HepG2 (cell line): ENCODE results near the gene STIMATE. TPM values are rescaled to one million over a fixed set of nuclear protein-coding genes. Genes with fewer than 3 reads are reported as not detected.

ENCODE experiments used
- ATAC-seq: fragments of 200-7000 bp; cut with Tn5 transposase; 3 replicates; pipeline ENCODE4 v1.9.1; 2020; ENCODE audit warnings: mild to moderate bottlenecking, moderate library complexity
- BruUV-seq: library from RNA; stranded (reverse); fragments of 400-500 nt; replicated peaks from 2 replicates; lab custom pipeline; 2021; lab: Mats Ljungman, UMichigan
- CTCF ChIA-PET: fragments of 300-600 bp; formaldehyde crosslinking; extraction: SDS; loops from one replicate; lab custom pipeline; 2021; ENCODE audit warnings: low total read pairs, inconsistent platforms, low intra/inter-chr PET ratio; lab: Yijun Ruan, JAX
- POLR2A ChIA-PET: fragments of 350-600 bp; sonication (Branson Sonifier 250); formaldehyde crosslinking; loops from one replicate; lab custom pipeline; 2020; ENCODE audit warnings: antibody characterized with exemption, inconsistent platforms; lab: Yijun Ruan, JAX
- DNase-seq: peaks from one replicate; pipeline ENCODE4 v3.0.0-alpha.2; 2015; ENCODE audit warnings: low spot score
- FAIRE-seq: peaks from 3 replicates; lab custom pipeline; 2011; peaks lifted over from hg19 to GRCh38; lab: Jason Lieb, UNC
- H2AFZ ChIP-seq: one replicate; pipeline ENCODE4 v1.6.1; 2011; ENCODE audit warnings: low read length, inconsistent platforms
- H3K27ac ChIP-seq: fragments of 300-600 bp; 3 replicates; pipeline ENCODE4 v1.8.0; 2011; ENCODE audit warnings: mixed run types, mild to moderate bottlenecking, mixed read lengths, low read length, inconsistent platforms; ENCODE audit not compliant: insufficient read depth; ENCODE audit errors: extremely low read length
- H3K27me3 ChIP-seq, 2 experiments: fragments of 200-600 bp in 1 of 2; 2 replicates in 1 of 2; 3 replicates in 1 of 2; pipeline versions ENCODE4 v1.6.0 to v1.8.0; 2011; ENCODE audit warnings: low read length in 2 of 2, mild to moderate bottlenecking in 2 of 2, moderate library complexity in 2 of 2, inconsistent platforms in 1 of 2; ENCODE audit not compliant: insufficient read depth in 2 of 2, control insufficient read depth in 1 of 2
- H3K36me3 ChIP-seq, 2 experiments: fragments of 200-600 bp in 1 of 2; replicated peaks in 1 of 2; 2 replicates in 1 of 2; 3 replicates in 1 of 2; pipeline versions ENCODE4 v1.5.1 to v1.8.0; 2011; ENCODE audit warnings: low read length in 2 of 2, inconsistent platforms in 1 of 2; ENCODE audit not compliant: insufficient read depth in 2 of 2, control insufficient read depth in 1 of 2
- H3K4me1 ChIP-seq: 2 replicates; pipeline ENCODE4 v1.5.1; 2012; ENCODE audit warnings: low read length, inconsistent platforms; ENCODE audit not compliant: insufficient read depth
- H3K4me2 ChIP-seq: 2 replicates; pipeline ENCODE4 v1.6.0; 2011; ENCODE audit warnings: low read depth, low read length, inconsistent platforms
- H3K4me3 ChIP-seq, 3 experiments: fragments of 200-600 bp in 1 of 3; sonication (generic), shearing (Covaris generic) in 1 of 3; replicated peaks in 1 of 3; 2 replicates each; pipeline ENCODE4 v1.5.1; 2011 to 2016; ENCODE audit warnings: low read length in 3 of 3, inconsistent platforms in 2 of 3, low read depth in 2 of 3, mild to moderate bottlenecking in 2 of 3, control low read depth in 1 of 3, mixed read lengths in 1 of 3; ENCODE audit not compliant: insufficient read depth in 1 of 3
- H3K79me2 ChIP-seq: one replicate; pipeline ENCODE4 v1.6.1; 2011; ENCODE audit warnings: low read length, inconsistent platforms; ENCODE audit not compliant: insufficient read depth
- H3K9ac ChIP-seq: 2 replicates; pipeline ENCODE4 v1.6.0; 2011; ENCODE audit warnings: mild to moderate bottlenecking, low read depth, low read length, inconsistent platforms; ENCODE audit not compliant: insufficient read depth
- H3K9me3 ChIP-seq: 2 replicates; pipeline ENCODE4 v1.5.1; 2012; ENCODE audit warnings: mild to moderate bottlenecking, low read length
- H4K20me1 ChIP-seq: 2 replicates; pipeline ENCODE4 v1.6.0; 2011; ENCODE audit warnings: inconsistent platforms, mild to moderate bottlenecking, low read length, moderate library complexity; ENCODE audit not compliant: insufficient read depth
- ARID5B ChIP-seq: IDR thresholded peaks from 2 replicates; pipeline ENCODE4 v1.4.0; 2020; ENCODE audit warnings: mild to moderate bottlenecking, missing genetic modification reagents
- ETV5 ChIP-seq: IDR thresholded peaks from 2 replicates; pipeline ENCODE4 v1.6.1; 2018; ENCODE audit warnings: missing biosample characterization, missing genetic modification reagents, inconsistent platforms, borderline replicate concordance
- PATZ1 ChIP-seq: sonication (generic); formaldehyde crosslinking; IDR thresholded peaks from 2 replicates; pipeline ENCODE4 v1.4.0; 2020; ENCODE audit warnings: missing genetic modification reagents
- ZFP91 ChIP-seq: sonication (generic); formaldehyde crosslinking; IDR thresholded peaks from 2 replicates; pipeline ENCODE4 v1.9.0; 2022; ENCODE audit warnings: missing genetic modification reagents, mild to moderate bottlenecking, borderline replicate concordance
- ZMYM3 ChIP-seq: sonication (generic); formaldehyde crosslinking; IDR thresholded peaks from 2 replicates; pipeline ENCODE4 v1.5.1; 2020; ENCODE audit warnings: mild to moderate bottlenecking, missing genetic modification reagents
- ZNF205 ChIP-seq: IDR thresholded peaks from 2 replicates; pipeline ENCODE4 v1.6.1; 2018; ENCODE audit warnings: missing biosample characterization, missing genetic modification reagents
- ZNF501 ChIP-seq: sonication (generic); formaldehyde crosslinking; IDR thresholded peaks from 2 replicates; pipeline ENCODE4 v1.5.1; 2020; ENCODE audit warnings: mild to moderate bottlenecking, moderate library complexity, missing genetic modification reagents
- ZNF597 ChIP-seq: sonication (generic); formaldehyde crosslinking; IDR thresholded peaks from 2 replicates; pipeline ENCODE4 v1.5.0; 2020; ENCODE audit warnings: missing genetic modification reagents
- ZNF770 ChIP-seq: sonication (generic); formaldehyde crosslinking; IDR thresholded peaks from 2 replicates; pipeline ENCODE4 v1.5.0; 2020; ENCODE audit warnings: mild to moderate bottlenecking, missing genetic modification reagents
- ZNF878 ChIP-seq: sonication (generic); formaldehyde crosslinking; IDR thresholded peaks from 2 replicates; pipeline ENCODE4 v1.8.1; 2023; ENCODE audit warnings: mild to moderate bottlenecking, missing genetic modification reagents, moderate library complexity
- WGBS: methylation state at CpG from one replicate; pipeline ENCODE4 v1.1.6; 2017; ENCODE audit warnings: low lambda C conversion rate; 5-methylcytosine and 5-hydroxymethylcytosine counted together
- in situ Hi-C: cut with HindIII; loops from 2 replicates; pipeline ENCODE4 v1.10.0; 2017; ENCODE audit warnings: low pct_unique_long_range_greater_than_20kb; ENCODE audit not compliant: extremely low pct_ligation_motif_present
- intact Hi-C: fragments of 100-400 bp; cut with micrococcal nuclease; formaldehyde crosslinking; loops from one replicate; pipeline ENCODE4 v1.10.0; 2022; ENCODE audit not compliant: unreplicated experiment
- polyA plus RNA-seq, 8 experiments: library from polyadenylated mRNA; depleted of rRNA in 3 of 8; stranded (reverse) in 7 of 8; unstranded in 1 of 8; fragments of >200 nt; fragmentation: Illumina TruSeq in 4 of 8; extraction: Trizol in 4 of 8; gene quantifications; 2 replicates each; pipeline versions ENCODE4 v1.2.1 to v1.2.3, GENCODE V29; 2011 to 2016; ENCODE audit warnings: low read depth in 4 of 8, missing spikeins in 1 of 8, mixed read lengths in 1 of 8; ENCODE audit not compliant: insufficient read depth in 1 of 8
- total RNA-seq, 5 experiments: library from RNA; depleted of rRNA; stranded (reverse); fragments of >200 nt; fragmentation: Illumina TruSeq; extraction: Trizol; gene quantifications; 2 replicates each; pipeline ENCODE4 v1.2.3, GENCODE V29; 2016; ENCODE audit warnings: low read depth in 1 of 5

Gene STIMATE
- total and polyA plus RNA-seq, 2 of the 13 experiments (the other 11 are each of a cell fraction or from before 2014, with no cell fraction given) = 5.7 to 11.7 TPM

DNA sequence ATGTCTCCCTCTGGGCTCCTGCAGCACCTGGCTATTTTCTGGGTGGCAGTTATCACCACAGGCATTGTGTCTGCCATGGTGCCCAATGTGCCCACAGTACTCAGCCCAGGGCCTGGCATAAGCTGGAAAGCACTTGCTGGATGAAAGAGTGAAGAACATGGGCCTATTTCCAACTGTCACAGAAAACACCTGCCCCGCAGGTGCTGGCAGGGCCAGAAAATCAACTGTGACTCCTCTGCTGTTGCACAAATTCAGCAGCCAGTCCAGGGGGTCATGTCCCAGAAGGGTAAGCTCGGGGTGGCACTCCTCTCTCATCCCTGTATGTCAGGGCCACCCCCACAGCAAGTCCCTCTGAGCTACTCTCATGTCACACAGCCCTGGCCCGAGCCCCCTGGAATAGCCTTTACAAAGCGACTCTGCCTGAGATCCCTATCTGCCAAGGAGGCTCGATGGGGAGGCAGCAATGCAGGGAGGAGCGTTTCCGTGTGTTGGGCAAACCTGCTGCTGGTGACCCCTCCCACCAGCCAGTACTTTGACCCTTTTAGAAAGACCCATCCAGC, 85.8 kb downstream of the STIMATE start:
- CTCF ChIA-PET = no interaction called here
- no peaks in the 10 kb centered on the region for H3K9me3 ChIP-seq
- POLR2A ChIA-PET = interaction anchor here (0.7 to 4.4 kb wide), 12 partner anchors 9 to 106 kb away, joined by 3 to 18 read pairs (median 6); partner anchors contain the start of genes GLT8D1, ITIH3, NEK4 and SPCS1
- H3K79me2 ChIP-seq = no peaks in the 10 kb centered on the region
- no peak overlapping the region for H2AFZ ChIP-seq
- H4K20me1 ChIP-seq = no peaks in the 10 kb centered on the region
- H3K27me3 ChIP-seq = no peaks in the 10 kb centered on the region
- no TSS peak for BruUV-seq
- peak overlapping the region in 1 of 3 experiments; percentile 31; a peak in 1 of 6 replicates for H3K4me3 ChIP-seq
- intact Hi-C loops = no loop called here
- peaks cover 0 to 3% of the 10 kb centered on the region in 2 experiments; a peak in 2 of 5 replicates for H3K36me3 ChIP-seq
- H3K4me1 ChIP-seq = peaks cover 61% of the 10 kb centered on the region
- in situ Hi-C loops = no loop called here
- no peak overlapping the region for H3K27ac ChIP-seq
- H3K9ac ChIP-seq = no peak overlapping the region
- FAIRE-seq (peak; percentile 83), DNase-seq (peak; percentile 43), ATAC-seq (peak; percentile 56)
- H3K4me2 ChIP-seq = peak overlapping the region; percentile 51
- 5% methylated on average over 3 of the region's 7 CpGs for WGBS
- TF ChIP-seq ZFP91 (CRISPR knock-in tag) (0 out of 2 replicates have a peak, but pooled peaks have one; percentile 18), ETV5 (CRISPR knock-in tag) (peak; percentile 28; the same call in 1 of the 2 replicates), ZMYM3 (CRISPR knock-in tag) (peak; percentile 79), ZNF501 (CRISPR knock-in tag) (0 out of 2 replicates have a peak, but pooled peaks have one; percentile 34), ARID5B (CRISPR knock-in tag) (0 out of 2 replicates have a peak, but pooled peaks have one; percentile 18), ZNF205 (CRISPR knock-in tag) (0 out of 2 replicates have a peak, but pooled peaks have one; percentile 78), ZNF597 (no peak), ZNF770 (CRISPR knock-in tag) (peak; percentile 95), PATZ1 (CRISPR knock-in tag) (peak; percentile 64), ZNF878 (CRISPR knock-in tag) (no peak)
